ENCODE data around the gene ZNF831.

ZNF831 gene

DNA sequence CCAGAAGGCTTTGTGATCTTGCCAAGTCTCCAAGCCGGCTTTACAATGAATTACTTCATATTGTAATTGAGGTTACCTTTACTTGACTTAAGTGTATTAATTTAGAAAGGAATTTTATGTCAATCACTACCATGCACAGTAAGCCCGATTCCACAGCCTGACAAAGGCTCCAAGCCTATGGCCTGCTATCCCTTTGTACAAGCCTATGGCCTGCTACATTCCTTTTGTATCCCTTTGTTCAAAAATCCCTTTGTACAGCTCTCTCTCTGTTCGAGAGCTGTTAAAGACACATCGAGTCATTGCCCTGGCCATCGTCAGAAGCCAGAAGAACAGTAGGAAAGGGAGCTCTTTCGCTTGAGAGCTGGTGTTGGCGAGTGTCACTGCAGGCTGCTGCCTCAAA is 134.1 kb downstream of the ZNF831 start:
- DNase-seq (ENCODE audit: low spot score), result no peak
- Histone ChIP-seq H3K9me3 (replicated peaks in 1 of 2; ENCODE audit: control insufficient read depth in 2 of 2, insufficient read depth in 1 of 2, low read depth in 1 of 2, low read length in 2 of 2) (no peaks in the 10 kb centered on the region), H3K9ac (ENCODE audit: low read depth, low read length, poor library complexity) (no peak overlapping the region), H3K23ac (ENCODE audit: low read depth, low read length, poor library complexity) (no peak overlapping the region), H3K4me3 (ENCODE audit: low read length in 2 of 2) (no peak overlapping the region), H4K8ac (ENCODE audit: low read depth, low read length) (no peak overlapping the region), H3K18ac (ENCODE audit: low read length) (peak overlapping the region; percentile 30), H2BK120ac (ENCODE audit: low read depth, low read length) (no peak overlapping the region), H3K27ac (replicated peaks; ENCODE audit: low read length) (no peak overlapping the region), H3K4me2 (ENCODE audit: insufficient read depth, low read length, poor library complexity, severe bottlenecking) (no peak overlapping the region), H3K4me1 (ENCODE audit: control insufficient read depth in 2 of 2, insufficient read depth in 1 of 2, low read depth in 1 of 2, low read length in 2 of 2) (peaks cover 0 to 7% of the 10 kb centered on the region in 2 donors), H3K27me3 (ENCODE audit: control insufficient read depth in 3 of 3, insufficient read depth in 3 of 3, low read depth in 1 of 3, low read length in 3 of 3) (peaks cover 3 to 47% (median 23%) of the 10 kb centered on the region in 3 experiments), H2AK5ac (ENCODE audit: low read depth, low read length) (no peak overlapping the region), H3K14ac (ENCODE audit: low read length) (no peak overlapping the region), H3K36me3 (replicated peaks in 1 of 2; ENCODE audit: control insufficient read depth in 2 of 2, insufficient read depth in 2 of 2, low read length in 2 of 2) (no peaks in the 10 kb centered on the region), H2AFZ (ENCODE audit: low read length) (no peak overlapping the region), H3K4ac (ENCODE audit: low read length) (no peak overlapping the region), H3K79me1 (ENCODE audit: low read depth, low read length) (no peaks in the 10 kb centered on the region), H2BK5ac (ENCODE audit: low read length) (no peak overlapping the region), H2BK15ac (ENCODE audit: low read length) (no peak overlapping the region), H4K91ac (ENCODE audit: low read depth, low read length, poor library complexity) (no peak overlapping the region), H2BK12ac (ENCODE audit: low read length) (no peak overlapping the region)
- WGBS, 2 donors (ENCODE audit: extremely low coverage in 2 of 2, insufficient read length in 2 of 2, insufficient replicate concordance in 1 of 2), result no CpG with 5 or more reads among the region's 7 CpGs

- Histone ChIP-seq H3K4me2 (ENCODE audit: insufficient read depth, low read length, poor library complexity, severe bottlenecking) (peak overlapping the region; percentile 43), H2BK15ac (ENCODE audit: low read length) (no peak overlapping the region), H3K27ac (replicated peaks; ENCODE audit: low read length) (no peak overlapping the region), H3K23ac (ENCODE audit: low read depth, low read length, poor library complexity) (no peak overlapping the region), H3K79me1 (ENCODE audit: low read depth, low read length) (no peaks in the 10 kb centered on the region), H2BK5ac (ENCODE audit: low read length) (no peak overlapping the region), H3K14ac (ENCODE audit: low read length) (no peak overlapping the region), H2AK5ac (ENCODE audit: low read depth, low read length) (no peak overlapping the region), H3K9me3 (replicated peaks in 1 of 2; ENCODE audit: control insufficient read depth in 2 of 2, insufficient read depth in 1 of 2, low read depth in 1 of 2, low read length in 2 of 2) (no peaks in the 10 kb centered on the region), H3K27me3 (ENCODE audit: control insufficient read depth in 3 of 3, insufficient read depth in 3 of 3, low read depth in 1 of 3, low read length in 3 of 3) (peaks cover 3 to 64% (median 27%) of the 10 kb centered on the region in 3 experiments), H3K9ac (ENCODE audit: low read depth, low read length, poor library complexity) (no peak overlapping the region), H3K36me3 (replicated peaks in 1 of 2; ENCODE audit: control insufficient read depth in 2 of 2, insufficient read depth in 2 of 2, low read length in 2 of 2) (no peaks in the 10 kb centered on the region), H4K8ac (ENCODE audit: low read depth, low read length) (no peak overlapping the region), H3K18ac (ENCODE audit: low read length) (no peak overlapping the region), H3K4me1 (ENCODE audit: control insufficient read depth in 2 of 2, insufficient read depth in 1 of 2, low read depth in 1 of 2, low read length in 2 of 2) (peaks cover 0 to 7% of the 10 kb centered on the region in 2 donors), H3K4ac (ENCODE audit: low read length) (no peak overlapping the region), H2AFZ (ENCODE audit: low read length) (no peak overlapping the region), H3K4me3 (ENCODE audit: low read length in 2 of 2) (peak overlapping the region in 1 of 2 donors; percentile 33), H2BK12ac (ENCODE audit: low read length) (no peak overlapping the region), H4K91ac (ENCODE audit: low read depth, low read length, poor library complexity) (no peak overlapping the region), H2BK120ac (ENCODE audit: low read depth, low read length) (no peak overlapping the region)
- WGBS, 2 donors (ENCODE audit: extremely low coverage in 2 of 2, insufficient read length in 2 of 2, insufficient replicate concordance in 1 of 2), result no CpG with 5 or more reads among the region's 19 CpGs
- no peak for DNase-seq (ENCODE audit: low spot score)
These were observed 136.3 kb downstream of the ZNF831 start for GRCh38 chr20:59299945-59300332.

DNA sequence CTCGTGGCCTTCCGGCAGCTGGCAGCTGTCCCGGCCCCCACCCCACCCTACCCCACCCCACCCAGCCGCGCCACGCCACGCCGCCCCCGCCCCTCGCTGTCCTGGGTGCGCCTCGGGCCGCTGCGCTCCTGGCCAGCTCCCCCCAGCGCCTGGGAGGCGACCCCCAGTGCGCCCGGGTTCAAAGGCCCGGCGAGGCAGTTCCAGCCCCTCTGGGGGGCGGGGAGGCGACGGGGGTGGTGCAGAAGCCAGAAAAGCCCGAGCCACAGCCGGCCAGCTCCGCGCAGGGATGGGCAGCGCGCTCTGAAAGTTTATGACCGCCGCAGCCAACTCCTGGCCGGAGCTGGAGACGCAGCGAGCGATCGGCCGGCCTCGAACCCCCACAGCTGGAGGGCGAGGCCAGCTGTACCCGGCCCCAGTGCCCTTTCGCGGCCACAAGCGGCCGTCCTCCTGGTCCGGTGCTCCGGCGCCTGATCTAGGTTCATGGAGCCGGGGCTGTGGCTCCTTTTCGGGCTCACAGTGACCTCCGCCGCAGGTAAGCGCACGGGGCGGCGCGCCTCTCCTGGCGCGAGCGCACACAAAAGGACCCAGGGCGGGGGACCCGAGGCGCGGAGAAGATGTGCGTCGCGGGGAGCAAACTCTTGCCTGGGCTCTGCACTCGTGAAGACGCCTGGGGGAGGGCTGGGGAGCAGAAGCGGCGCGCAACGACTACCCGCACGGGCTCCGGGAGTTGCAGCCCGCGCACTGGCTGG is 136.9 kb downstream of the ZNF831 start, which contains the start of gene EDN3:
EDN3 (plus strand) TSS at position 279 of the 749 bp plus-strand sequence; CDS start at position 481, 202 bp downstream.
- H4K91ac ChIP-seq (ENCODE audit: low read depth, low read length, poor library complexity), result no peak within 1 kb of the TSS
- no peak within 1 kb of the TSS for H2BK12ac ChIP-seq (ENCODE audit: low read length)
- H2BK5ac ChIP-seq (ENCODE audit: low read length), result peak within 1 kb of the TSS; percentile 27
- peak within 1 kb of the TSS in 1 of 2 donors; percentile 80 for H3K4me3 ChIP-seq (ENCODE audit: low read length in 2 of 2)
- no peaks in the 10 kb centered on the region for H3K36me3 ChIP-seq (replicated peaks in 1 of 2; ENCODE audit: control insufficient read depth in 2 of 2, insufficient read depth in 2 of 2, low read length in 2 of 2)
- H4K8ac ChIP-seq (ENCODE audit: low read depth, low read length), result no peak within 1 kb of the TSS
- no peak within 1 kb of the TSS for H3K23ac ChIP-seq (ENCODE audit: low read depth, low read length, poor library complexity)
- H3K27ac ChIP-seq (replicated peaks; ENCODE audit: low read length), result no peak within 1 kb of the TSS
- no peak within 1 kb of the TSS for H3K9ac ChIP-seq (ENCODE audit: low read depth, low read length, poor library complexity)
- WGBS, 2 donors (ENCODE audit: extremely low coverage in 2 of 2, insufficient read length in 2 of 2, insufficient replicate concordance in 1 of 2), result no CpG with 5 or more reads among the region's 77 CpGs
- H3K18ac ChIP-seq (ENCODE audit: low read length), result peak within 1 kb of the TSS; percentile 75
- no peak within 1 kb of the TSS for H2AFZ ChIP-seq (ENCODE audit: low read length)
- peaks cover 0 to 7% of the 10 kb centered on the region in 2 donors for H3K4me1 ChIP-seq (ENCODE audit: control insufficient read depth in 2 of 2, insufficient read depth in 1 of 2, low read depth in 1 of 2, low read length in 2 of 2)
- peak within 1 kb of the TSS; percentile 20 for H2BK120ac ChIP-seq (ENCODE audit: low read depth, low read length)
- H2BK15ac ChIP-seq (ENCODE audit: low read length), result no peak within 1 kb of the TSS
- peak within 1 kb of the TSS; percentile 78 for H3K4me2 ChIP-seq (ENCODE audit: insufficient read depth, low read length, poor library complexity, severe bottlenecking)
- H2AK5ac ChIP-seq (ENCODE audit: low read depth, low read length), result peak within 1 kb of the TSS; percentile 58
- no peak for DNase-seq (ENCODE audit: low spot score)
- H3K4ac ChIP-seq (ENCODE audit: low read length), result no peak within 1 kb of the TSS
- H3K14ac ChIP-seq (ENCODE audit: low read length), result no peak within 1 kb of the TSS
- no peaks in the 10 kb centered on the region for H3K79me1 ChIP-seq (ENCODE audit: low read depth, low read length)
- H3K9me3 ChIP-seq (replicated peaks in 1 of 2; ENCODE audit: control insufficient read depth in 2 of 2, insufficient read depth in 1 of 2, low read depth in 1 of 2, low read length in 2 of 2), result no peaks in the 10 kb centered on the region
- H3K27me3 ChIP-seq (ENCODE audit: control insufficient read depth in 3 of 3, insufficient read depth in 3 of 3, low read depth in 1 of 3, low read length in 3 of 3), result peaks cover 3 to 65% (median 27%) of the 10 kb centered on the region in 3 experiments

- H3K27ac ChIP-seq (replicated peaks; ENCODE audit: low read length), result no peak overlapping the region
- no peak for DNase-seq (ENCODE audit: low spot score)
- H3K9me3 ChIP-seq (replicated peaks in 1 of 2; ENCODE audit: control insufficient read depth in 2 of 2, insufficient read depth in 1 of 2, low read depth in 1 of 2, low read length in 2 of 2), result no peaks in the 10 kb centered on the region
- no peak overlapping the region for H2BK12ac ChIP-seq (ENCODE audit: low read length)
- no peak overlapping the region for H2BK15ac ChIP-seq (ENCODE audit: low read length)
- H4K91ac ChIP-seq (ENCODE audit: low read depth, low read length, poor library complexity), result no peak overlapping the region
- H3K4me1 ChIP-seq (ENCODE audit: control insufficient read depth in 2 of 2, insufficient read depth in 1 of 2, low read depth in 1 of 2, low read length in 2 of 2), result peaks cover 0 to 7% of the 10 kb centered on the region in 2 donors
- no peak overlapping the region for H3K9ac ChIP-seq (ENCODE audit: low read depth, low read length, poor library complexity)
- no peaks in the 10 kb centered on the region for H3K36me3 ChIP-seq (replicated peaks in 1 of 2; ENCODE audit: control insufficient read depth in 2 of 2, insufficient read depth in 2 of 2, low read length in 2 of 2)
- H3K4me2 ChIP-seq (ENCODE audit: insufficient read depth, low read length, poor library complexity, severe bottlenecking), result no peak overlapping the region
- peaks cover 3 to 65% (median 27%) of the 10 kb centered on the region in 3 experiments for H3K27me3 ChIP-seq (ENCODE audit: control insufficient read depth in 3 of 3, insufficient read depth in 3 of 3, low read depth in 1 of 3, low read length in 3 of 3)
- H2BK5ac ChIP-seq (ENCODE audit: low read length), result no peak overlapping the region
- H4K8ac ChIP-seq (ENCODE audit: low read depth, low read length), result no peak overlapping the region
- H3K18ac ChIP-seq (ENCODE audit: low read length), result peak overlapping the region; percentile 57
- WGBS, 2 donors (ENCODE audit: extremely low coverage in 2 of 2, insufficient read length in 2 of 2, insufficient replicate concordance in 1 of 2), result no CpG with 5 or more reads among the region's 17 CpGs
- no peak overlapping the region for H2BK120ac ChIP-seq (ENCODE audit: low read depth, low read length)
- no peaks in the 10 kb centered on the region for H3K79me1 ChIP-seq (ENCODE audit: low read depth, low read length)
- no peak overlapping the region for H3K23ac ChIP-seq (ENCODE audit: low read depth, low read length, poor library complexity)
- H3K4ac ChIP-seq (ENCODE audit: low read length), result no peak overlapping the region
- no peak overlapping the region for H2AFZ ChIP-seq (ENCODE audit: low read length)
- H3K14ac ChIP-seq (ENCODE audit: low read length), result no peak overlapping the region
- peak overlapping the region; percentile 58 for H2AK5ac ChIP-seq (ENCODE audit: low read depth, low read length)
- H3K4me3 ChIP-seq (ENCODE audit: low read length in 2 of 2), result no peak overlapping the region
These were observed 137.9 kb downstream of the ZNF831 start for GRCh38 chr20:59301343-59302007.
